Measurements from ENCODE around the gene ZNF641. TPM values are rescaled to one million over a fixed set of nuclear protein-coding genes. Genes with fewer than 3 reads are reported as not detected.

Gene ZNF641
- total RNA-seq, 1 experiment from 2014 or later = 8.3 TPM

DNA sequence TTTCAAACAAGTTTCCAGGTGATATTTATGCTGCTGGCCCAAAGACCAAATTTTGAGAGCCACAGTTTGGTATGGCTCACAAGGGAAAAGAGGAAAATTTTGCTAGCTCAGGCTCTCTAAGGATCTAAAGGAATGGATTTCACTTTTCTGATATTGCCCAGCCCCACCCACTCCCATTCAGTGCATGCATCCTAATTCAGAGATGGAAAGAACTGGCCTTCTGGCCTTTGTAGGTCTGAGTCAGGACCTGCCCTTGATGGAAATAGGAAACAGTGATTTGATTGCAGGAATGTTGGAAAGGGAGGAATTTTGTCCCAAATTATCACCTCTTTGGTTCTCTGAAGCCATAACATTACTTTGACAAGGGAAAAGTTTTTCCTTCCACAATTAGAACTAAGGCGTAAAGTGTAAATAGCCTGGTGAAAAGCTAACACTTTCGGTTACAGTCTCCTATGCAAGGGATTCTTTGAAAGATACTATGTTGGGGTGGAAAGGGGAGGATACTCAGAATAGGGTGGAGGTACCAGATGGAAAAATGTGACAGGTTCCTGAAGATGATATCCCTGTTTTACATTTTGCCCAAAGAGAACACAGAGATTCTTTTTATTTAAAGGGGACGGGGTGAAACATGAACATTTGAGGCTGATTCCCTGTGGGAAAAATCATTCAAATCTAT is 11.1 kb downstream of the ZNF641 start:
- DNase-seq (ENCODE audit: low spot score) (no peak), ATAC-seq (no peak)
- no peaks in the 10 kb centered on the region for H3K27me3 Mint-ChIP-seq (ENCODE audit: low read depth)
- no peak overlapping the region for H3K27ac Mint-ChIP-seq
- peaks cover 18% of the 10 kb centered on the region for H3K9me3 Mint-ChIP-seq
- TF ChIP-seq, protein P1, sequence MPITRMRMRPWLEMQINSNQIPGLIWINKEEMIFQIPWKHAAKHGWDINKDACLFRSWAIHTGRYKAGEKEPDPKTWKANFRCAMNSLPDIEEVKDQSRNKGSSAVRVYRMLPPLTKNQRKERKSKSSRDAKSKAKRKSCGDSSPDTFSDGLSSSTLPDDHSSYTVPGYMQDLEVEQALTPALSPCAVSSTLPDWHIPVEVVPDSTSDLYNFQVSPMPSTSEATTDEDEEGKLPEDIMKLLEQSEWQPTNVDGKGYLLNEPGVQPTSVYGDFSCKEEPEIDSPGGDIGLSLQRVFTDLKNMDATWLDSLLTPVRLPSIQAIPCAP (CRISPR knock-in tag; IDR thresholded peaks at IDR 0.05) = no peak
- TF ChIP-seq FOXK1 (CRISPR knock-in tag; IDR thresholded peaks at IDR 0.05) (no peak), CREM (CRISPR knock-in tag; IDR thresholded peaks at IDR 0.05) (no peak), HMGA2 (CRISPR knock-in tag; IDR thresholded peaks at IDR 0.05) (no peak), EMX1 (CRISPR knock-in tag; IDR thresholded peaks at IDR 0.05) (no peak), GTF2I (CRISPR knock-in tag; conservative IDR thresholded peaks at IDR 0.05) (no peak), JUN (CRISPR knock-in tag; IDR thresholded peaks at IDR 0.05) (no peak), MXD4 (CRISPR knock-in tag; IDR thresholded peaks at IDR 0.05; ENCODE audit: borderline replicate concordance) (no peak), MYBL2 (CRISPR knock-in tag; IDR thresholded peaks at IDR 0.05) (no peak), RELA (CRISPR knock-in tag; IDR thresholded peaks at IDR 0.05; ENCODE audit: borderline replicate concordance) (no peak)
- TF ChIP-seq, protein P2, sequence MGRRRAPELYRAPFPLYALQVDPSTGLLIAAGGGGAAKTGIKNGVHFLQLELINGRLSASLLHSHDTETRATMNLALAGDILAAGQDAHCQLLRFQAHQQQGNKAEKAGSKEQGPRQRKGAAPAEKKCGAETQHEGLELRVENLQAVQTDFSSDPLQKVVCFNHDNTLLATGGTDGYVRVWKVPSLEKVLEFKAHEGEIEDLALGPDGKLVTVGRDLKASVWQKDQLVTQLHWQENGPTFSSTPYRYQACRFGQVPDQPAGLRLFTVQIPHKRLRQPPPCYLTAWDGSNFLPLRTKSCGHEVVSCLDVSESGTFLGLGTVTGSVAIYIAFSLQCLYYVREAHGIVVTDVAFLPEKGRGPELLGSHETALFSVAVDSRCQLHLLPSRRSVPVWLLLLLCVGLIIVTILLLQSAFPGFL (CRISPR knock-in tag; IDR thresholded peaks at IDR 0.05; ENCODE audit: borderline replicate concordance) = no peak
- TF ChIP-seq, protein P3, sequence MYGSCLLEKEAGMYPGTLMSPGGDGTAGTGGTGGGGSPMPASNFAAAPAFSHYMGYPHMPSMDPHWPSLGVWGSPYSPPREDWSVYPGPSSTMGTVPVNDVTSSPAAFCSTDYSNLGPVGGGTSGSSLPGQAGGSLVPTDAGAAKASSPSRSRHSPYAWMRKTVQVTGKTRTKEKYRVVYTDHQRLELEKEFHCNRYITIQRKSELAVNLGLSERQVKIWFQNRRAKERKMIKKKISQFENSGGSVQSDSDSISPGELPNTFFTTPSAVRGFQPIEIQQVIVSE (CRISPR knock-in tag; IDR thresholded peaks at IDR 0.05; ENCODE audit: borderline replicate concordance) = no peak
- TF ChIP-seq, protein P4, sequence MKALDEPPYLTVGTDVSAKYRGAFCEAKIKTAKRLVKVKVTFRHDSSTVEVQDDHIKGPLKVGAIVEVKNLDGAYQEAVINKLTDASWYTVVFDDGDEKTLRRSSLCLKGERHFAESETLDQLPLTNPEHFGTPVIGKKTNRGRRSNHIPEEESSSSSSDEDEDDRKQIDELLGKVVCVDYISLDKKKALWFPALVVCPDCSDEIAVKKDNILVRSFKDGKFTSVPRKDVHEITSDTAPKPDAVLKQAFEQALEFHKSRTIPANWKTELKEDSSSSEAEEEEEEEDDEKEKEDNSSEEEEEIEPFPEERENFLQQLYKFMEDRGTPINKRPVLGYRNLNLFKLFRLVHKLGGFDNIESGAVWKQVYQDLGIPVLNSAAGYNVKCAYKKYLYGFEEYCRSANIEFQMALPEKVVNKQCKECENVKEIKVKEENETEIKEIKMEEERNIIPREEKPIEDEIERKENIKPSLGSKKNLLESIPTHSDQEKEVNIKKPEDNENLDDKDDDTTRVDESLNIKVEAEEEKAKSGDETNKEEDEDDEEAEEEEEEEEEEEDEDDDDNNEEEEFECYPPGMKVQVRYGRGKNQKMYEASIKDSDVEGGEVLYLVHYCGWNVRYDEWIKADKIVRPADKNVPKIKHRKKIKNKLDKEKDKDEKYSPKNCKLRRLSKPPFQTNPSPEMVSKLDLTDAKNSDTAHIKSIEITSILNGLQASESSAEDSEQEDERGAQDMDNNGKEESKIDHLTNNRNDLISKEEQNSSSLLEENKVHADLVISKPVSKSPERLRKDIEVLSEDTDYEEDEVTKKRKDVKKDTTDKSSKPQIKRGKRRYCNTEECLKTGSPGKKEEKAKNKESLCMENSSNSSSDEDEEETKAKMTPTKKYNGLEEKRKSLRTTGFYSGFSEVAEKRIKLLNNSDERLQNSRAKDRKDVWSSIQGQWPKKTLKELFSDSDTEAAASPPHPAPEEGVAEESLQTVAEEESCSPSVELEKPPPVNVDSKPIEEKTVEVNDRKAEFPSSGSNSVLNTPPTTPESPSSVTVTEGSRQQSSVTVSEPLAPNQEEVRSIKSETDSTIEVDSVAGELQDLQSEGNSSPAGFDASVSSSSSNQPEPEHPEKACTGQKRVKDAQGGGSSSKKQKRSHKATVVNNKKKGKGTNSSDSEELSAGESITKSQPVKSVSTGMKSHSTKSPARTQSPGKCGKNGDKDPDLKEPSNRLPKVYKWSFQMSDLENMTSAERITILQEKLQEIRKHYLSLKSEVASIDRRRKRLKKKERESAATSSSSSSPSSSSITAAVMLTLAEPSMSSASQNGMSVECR (CRISPR knock-in tag; IDR thresholded peaks at IDR 0.05; ENCODE audit: borderline replicate concordance) = no peak
- TF ChIP-seq, protein P5, sequence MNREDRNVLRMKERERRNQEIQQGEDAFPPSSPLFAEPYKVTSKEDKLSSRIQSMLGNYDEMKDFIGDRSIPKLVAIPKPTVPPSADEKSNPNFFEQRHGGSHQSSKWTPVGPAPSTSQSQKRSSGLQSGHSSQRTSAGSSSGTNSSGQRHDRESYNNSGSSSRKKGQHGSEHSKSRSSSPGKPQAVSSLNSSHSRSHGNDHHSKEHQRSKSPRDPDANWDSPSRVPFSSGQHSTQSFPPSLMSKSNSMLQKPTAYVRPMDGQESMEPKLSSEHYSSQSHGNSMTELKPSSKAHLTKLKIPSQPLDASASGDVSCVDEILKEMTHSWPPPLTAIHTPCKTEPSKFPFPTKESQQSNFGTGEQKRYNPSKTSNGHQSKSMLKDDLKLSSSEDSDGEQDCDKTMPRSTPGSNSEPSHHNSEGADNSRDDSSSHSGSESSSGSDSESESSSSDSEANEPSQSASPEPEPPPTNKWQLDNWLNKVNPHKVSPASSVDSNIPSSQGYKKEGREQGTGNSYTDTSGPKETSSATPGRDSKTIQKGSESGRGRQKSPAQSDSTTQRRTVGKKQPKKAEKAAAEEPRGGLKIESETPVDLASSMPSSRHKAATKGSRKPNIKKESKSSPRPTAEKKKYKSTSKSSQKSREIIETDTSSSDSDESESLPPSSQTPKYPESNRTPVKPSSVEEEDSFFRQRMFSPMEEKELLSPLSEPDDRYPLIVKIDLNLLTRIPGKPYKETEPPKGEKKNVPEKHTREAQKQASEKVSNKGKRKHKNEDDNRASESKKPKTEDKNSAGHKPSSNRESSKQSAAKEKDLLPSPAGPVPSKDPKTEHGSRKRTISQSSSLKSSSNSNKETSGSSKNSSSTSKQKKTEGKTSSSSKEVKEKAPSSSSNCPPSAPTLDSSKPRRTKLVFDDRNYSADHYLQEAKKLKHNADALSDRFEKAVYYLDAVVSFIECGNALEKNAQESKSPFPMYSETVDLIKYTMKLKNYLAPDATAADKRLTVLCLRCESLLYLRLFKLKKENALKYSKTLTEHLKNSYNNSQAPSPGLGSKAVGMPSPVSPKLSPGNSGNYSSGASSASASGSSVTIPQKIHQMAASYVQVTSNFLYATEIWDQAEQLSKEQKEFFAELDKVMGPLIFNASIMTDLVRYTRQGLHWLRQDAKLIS (CRISPR knock-in tag; IDR thresholded peaks at IDR 0.05; ENCODE audit: borderline replicate concordance) = no peak
- TF ChIP-seq, protein P6, sequence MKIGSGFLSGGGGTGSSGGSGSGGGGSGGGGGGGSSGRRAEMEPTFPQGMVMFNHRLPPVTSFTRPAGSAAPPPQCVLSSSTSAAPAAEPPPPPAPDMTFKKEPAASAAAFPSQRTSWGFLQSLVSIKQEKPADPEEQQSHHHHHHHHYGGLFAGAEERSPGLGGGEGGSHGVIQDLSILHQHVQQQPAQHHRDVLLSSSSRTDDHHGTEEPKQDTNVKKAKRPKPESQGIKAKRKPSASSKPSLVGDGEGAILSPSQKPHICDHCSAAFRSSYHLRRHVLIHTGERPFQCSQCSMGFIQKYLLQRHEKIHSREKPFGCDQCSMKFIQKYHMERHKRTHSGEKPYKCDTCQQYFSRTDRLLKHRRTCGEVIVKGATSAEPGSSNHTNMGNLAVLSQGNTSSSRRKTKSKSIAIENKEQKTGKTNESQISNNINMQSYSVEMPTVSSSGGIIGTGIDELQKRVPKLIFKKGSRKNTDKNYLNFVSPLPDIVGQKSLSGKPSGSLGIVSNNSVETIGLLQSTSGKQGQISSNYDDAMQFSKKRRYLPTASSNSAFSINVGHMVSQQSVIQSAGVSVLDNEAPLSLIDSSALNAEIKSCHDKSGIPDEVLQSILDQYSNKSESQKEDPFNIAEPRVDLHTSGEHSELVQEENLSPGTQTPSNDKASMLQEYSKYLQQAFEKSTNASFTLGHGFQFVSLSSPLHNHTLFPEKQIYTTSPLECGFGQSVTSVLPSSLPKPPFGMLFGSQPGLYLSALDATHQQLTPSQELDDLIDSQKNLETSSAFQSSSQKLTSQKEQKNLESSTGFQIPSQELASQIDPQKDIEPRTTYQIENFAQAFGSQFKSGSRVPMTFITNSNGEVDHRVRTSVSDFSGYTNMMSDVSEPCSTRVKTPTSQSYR (CRISPR knock-in tag; IDR thresholded peaks at IDR 0.05) = no peak
- H3K4me3 Mint-ChIP-seq = no peak overlapping the region
- ChIA-PET CTCF (no interaction called here), POLR2A (no interaction called here)
- H3K36me3 Mint-ChIP-seq = peaks cover 4% of the 10 kb centered on the region
- peaks cover 6% of the 10 kb centered on the region; the same call in 1 of the 2 replicates for H3K4me1 Mint-ChIP-seq
